Cardiac muscle cell (in vitro differentiated cells and primary cell): ENCODE data around the gene CRYZL1. TPM values are rescaled to one million over a fixed set of nuclear protein-coding genes. Genes with fewer than 3 reads are reported as not detected.

Source experiments
- DNase-seq, 2 donors: peaks; one replicate each; pipeline versions ENCODE4 v3.0.0 to v3.0.0-alpha.2; 2010 to 2017; ENCODE audit warnings: low read depth in 1 of 2, low spot score in 1 of 2
- H3K27ac ChIP-seq: fragments of 200-600 bp; sonication (generic); 2 replicates; pipeline ENCODE4 v1.5.1; 2016
- H3K27me3 ChIP-seq: fragments of 200-600 bp; sonication (generic); 2 replicates; pipeline ENCODE4 v1.6.0; 2016; ENCODE audit warnings: control low read depth
- H3K36me3 ChIP-seq: fragments of 200-600 bp; sonication (generic); 2 replicates; pipeline ENCODE4 v1.5.1; 2016; ENCODE audit warnings: control low read depth
- H3K4me1 ChIP-seq: fragments of 200-600 bp; sonication (generic); 2 replicates; pipeline ENCODE4 v1.8.1; 2017; ENCODE audit warnings: low read depth, mild to moderate bottlenecking, mixed run types
- H3K4me3 ChIP-seq: fragments of 200-600 bp; sonication (generic); 2 replicates; pipeline ENCODE4 v1.5.1; 2016; ENCODE audit warnings: mild to moderate bottlenecking
- H3K9me3 ChIP-seq: fragments of 200-600 bp; sonication (generic); 2 replicates; pipeline ENCODE4 v1.5.1; 2017; ENCODE audit warnings: low read depth, mild to moderate bottlenecking, control low read depth
- polyA plus RNA-seq: library from polyadenylated mRNA; unstranded; fragments of >200 nt; fragmentation: Nextera tagmentation; extraction: Ambion mirVana; gene quantifications from 2 replicates; pipeline ENCODE4 v1.2.1, GENCODE V29; 2016
- total RNA-seq: library from RNA; depleted of rRNA; stranded (reverse); fragments of >200 nt; gene quantifications from 2 replicates; pipeline ENCODE4 v1.2.3, GENCODE V29; 2016
- TF ChIP-seq, protein P1 (sequence below): IDR thresholded peaks from 2 replicates; pipeline ENCODE4 v1.5.1; 2012; ENCODE audit warnings: low read depth, mild to moderate bottlenecking, low read length

Gene CRYZL1
- total and polyA plus RNA-seq, 2 experiments from 2014 or later = 58.1 to 58.3 TPM

- TF ChIP-seq, protein P1, sequence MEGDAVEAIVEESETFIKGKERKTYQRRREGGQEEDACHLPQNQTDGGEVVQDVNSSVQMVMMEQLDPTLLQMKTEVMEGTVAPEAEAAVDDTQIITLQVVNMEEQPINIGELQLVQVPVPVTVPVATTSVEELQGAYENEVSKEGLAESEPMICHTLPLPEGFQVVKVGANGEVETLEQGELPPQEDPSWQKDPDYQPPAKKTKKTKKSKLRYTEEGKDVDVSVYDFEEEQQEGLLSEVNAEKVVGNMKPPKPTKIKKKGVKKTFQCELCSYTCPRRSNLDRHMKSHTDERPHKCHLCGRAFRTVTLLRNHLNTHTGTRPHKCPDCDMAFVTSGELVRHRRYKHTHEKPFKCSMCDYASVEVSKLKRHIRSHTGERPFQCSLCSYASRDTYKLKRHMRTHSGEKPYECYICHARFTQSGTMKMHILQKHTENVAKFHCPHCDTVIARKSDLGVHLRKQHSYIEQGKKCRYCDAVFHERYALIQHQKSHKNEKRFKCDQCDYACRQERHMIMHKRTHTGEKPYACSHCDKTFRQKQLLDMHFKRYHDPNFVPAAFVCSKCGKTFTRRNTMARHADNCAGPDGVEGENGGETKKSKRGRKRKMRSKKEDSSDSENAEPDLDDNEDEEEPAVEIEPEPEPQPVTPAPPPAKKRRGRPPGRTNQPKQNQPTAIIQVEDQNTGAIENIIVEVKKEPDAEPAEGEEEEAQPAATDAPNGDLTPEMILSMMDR = no peak
- DNase-seq = peak; percentile 82 to 90
- H3K4me3 ChIP-seq = peak within 1 kb of the TSS; percentile 93
Observed at GRCh38 chr21:33541756-33542639, 99.5 kb downstream of the CRYZL1 start, which contains the start of gene GART. Gene GART, minus strand, starts transcription at chr21:33542117. Its CDS starts 2,802 bp downstream, at chr21:33539315.

DNA sequence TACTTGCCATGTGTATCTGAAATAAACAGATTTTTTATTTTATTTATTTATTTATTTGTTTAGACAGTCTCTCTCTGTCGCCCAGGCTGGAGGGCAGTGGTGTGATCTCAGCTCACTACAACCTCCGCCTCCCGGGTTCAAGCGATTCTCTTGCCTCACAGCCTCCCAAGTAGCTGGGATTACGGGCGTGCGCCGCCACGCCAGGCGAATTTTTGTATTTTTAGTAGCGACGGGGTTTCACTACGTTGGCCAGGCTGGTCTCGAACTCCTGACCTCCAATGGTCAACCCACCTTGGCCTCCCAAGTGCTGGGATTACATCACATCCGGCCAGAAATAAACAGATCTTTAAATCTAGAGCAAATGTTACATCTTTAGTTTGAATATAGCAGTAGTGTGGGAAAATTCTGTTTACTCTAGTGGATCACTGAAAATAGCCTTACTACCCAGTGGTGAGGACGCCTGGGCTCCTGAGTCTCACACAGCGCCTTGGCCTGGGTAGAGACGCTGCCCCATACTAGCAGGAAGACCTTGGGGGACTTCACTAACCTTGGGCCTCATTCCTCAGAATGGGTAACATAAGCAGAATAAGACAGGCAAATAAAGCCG is 100.3 kb downstream of the CRYZL1 start:
- peak overlapping the region; percentile 65 for H3K4me3 ChIP-seq
- peak overlapping the region; percentile 97 for H3K27ac ChIP-seq
- no peaks in the 10 kb centered on the region for H3K9me3 ChIP-seq
- TF ChIP-seq, protein P1 = no peak
- peaks cover 16% of the 10 kb centered on the region for H3K36me3 ChIP-seq
- no peaks in the 10 kb centered on the region for H3K27me3 ChIP-seq
- H3K4me1 ChIP-seq = peaks cover 20% of the 10 kb centered on the region
- DNase-seq = peak in 1 of 2 donors; percentile 25

More at GRCh38 chr21:33541756-33542639, 99.5 kb downstream of the CRYZL1 start, which contains the start of gene GART:
- Histone ChIP-seq H3K27me3 (no peaks in the 10 kb centered on the region), H3K4me1 (peaks cover 20% of the 10 kb centered on the region), H3K9me3 (no peaks in the 10 kb centered on the region), H3K36me3 (peaks cover 18% of the 10 kb centered on the region), H3K27ac (peak within 1 kb of the TSS; percentile 97)

GRCh38 chr21:33540711-33541104 is 100.8 kb downstream of the CRYZL1 start:
- Histone ChIP-seq H3K27me3 (no peaks in the 10 kb centered on the region), H3K9me3 (no peaks in the 10 kb centered on the region), H3K4me3 (no peak overlapping the region), H3K4me1 (peaks cover 15% of the 10 kb centered on the region), H3K27ac (no peak overlapping the region), H3K36me3 (peaks cover 15% of the 10 kb centered on the region)
- no peak for DNase-seq
- TF ChIP-seq, protein P1 = no peak

- H3K9me3 ChIP-seq = no peaks in the 10 kb centered on the region
- H3K36me3 ChIP-seq = peaks cover 25% of the 10 kb centered on the region
- no peak overlapping the region for H3K4me3 ChIP-seq
- no peaks in the 10 kb centered on the region for H3K27me3 ChIP-seq
- DNase-seq = peak in 1 of 2 donors; percentile 42
- H3K27ac ChIP-seq = no peak overlapping the region
- TF ChIP-seq, protein P1 = no peak
- peaks cover 5% of the 10 kb centered on the region for H3K4me1 ChIP-seq
Observed at GRCh38 chr21:33539616-33540015, 101.9 kb downstream of the CRYZL1 start.

Other genes with a start within 250 kb of the CRYZL1 start
- gene IFNGR2, start 238.3 kb downstream of the CRYZL1 start, total RNA-seq = 36.8 and 47.2 TPM in 2 replicates
- 64.6 and 87.6 TPM in 2 replicates for gene IFNGR2, start 238.3 kb downstream of the CRYZL1 start, polyA plus RNA-seq
- 50.2 and 100 TPM in 2 replicates for gene TMEM50B, start 161.8 kb downstream of the CRYZL1 start, total RNA-seq
- gene TMEM50B, start 161.8 kb downstream of the CRYZL1 start, polyA plus RNA-seq = 85.0 and 138 TPM in 2 replicates
- gene DNAJC28, start 150.0 kb downstream of the CRYZL1 start, total RNA-seq = 1.8 and 2.3 TPM in 2 replicates
- gene DNAJC28, start 150.0 kb downstream of the CRYZL1 start, polyA plus RNA-seq = 4.8 and 6.6 TPM in 2 replicates
- gene GART, start 99.6 kb downstream of the CRYZL1 start, total RNA-seq = 71.7 and 129 TPM in 2 replicates
- 53.7 and 64.8 TPM in 2 replicates for gene GART, start 99.6 kb downstream of the CRYZL1 start, polyA plus RNA-seq
- gene SON, start 98.7 kb downstream of the CRYZL1 start, total RNA-seq = 88.0 and 161 TPM in 2 replicates
- gene SON, start 98.7 kb downstream of the CRYZL1 start, polyA plus RNA-seq = 314 and 389 TPM in 2 replicates
- gene DONSON, start 53.1 kb downstream of the CRYZL1 start, total RNA-seq = 25.2 TPM in 2 replicates
- 34.9 and 38.5 TPM in 2 replicates for gene DONSON, start 53.1 kb downstream of the CRYZL1 start, polyA plus RNA-seq
- gene ITSN1, start 760 bp upstream of the CRYZL1 start, total RNA-seq = 125 and 139 TPM in 2 replicates
- 90.9 and 92.4 TPM in 2 replicates for gene ITSN1, start 760 bp upstream of the CRYZL1 start, polyA plus RNA-seq